Stimulated activated CD4-positive, alpha-beta T cell treated with anti-CD3 and anti-CD28 coated beads, Interleukin-12 subunit alpha, Interleukin-12 subunit beta, amount 100 ng/mL, for 24 hours (primary cell): ENCODE results near the gene C19orf18.

ENCODE experiments used
- DNase-seq, 2 experiments: peaks; one replicate each; pipeline ENCODE4 v3.0.0-alpha.2; 2020; ENCODE audit warnings: low read depth in 2 of 2

The C19orf18 gene

DNA sequence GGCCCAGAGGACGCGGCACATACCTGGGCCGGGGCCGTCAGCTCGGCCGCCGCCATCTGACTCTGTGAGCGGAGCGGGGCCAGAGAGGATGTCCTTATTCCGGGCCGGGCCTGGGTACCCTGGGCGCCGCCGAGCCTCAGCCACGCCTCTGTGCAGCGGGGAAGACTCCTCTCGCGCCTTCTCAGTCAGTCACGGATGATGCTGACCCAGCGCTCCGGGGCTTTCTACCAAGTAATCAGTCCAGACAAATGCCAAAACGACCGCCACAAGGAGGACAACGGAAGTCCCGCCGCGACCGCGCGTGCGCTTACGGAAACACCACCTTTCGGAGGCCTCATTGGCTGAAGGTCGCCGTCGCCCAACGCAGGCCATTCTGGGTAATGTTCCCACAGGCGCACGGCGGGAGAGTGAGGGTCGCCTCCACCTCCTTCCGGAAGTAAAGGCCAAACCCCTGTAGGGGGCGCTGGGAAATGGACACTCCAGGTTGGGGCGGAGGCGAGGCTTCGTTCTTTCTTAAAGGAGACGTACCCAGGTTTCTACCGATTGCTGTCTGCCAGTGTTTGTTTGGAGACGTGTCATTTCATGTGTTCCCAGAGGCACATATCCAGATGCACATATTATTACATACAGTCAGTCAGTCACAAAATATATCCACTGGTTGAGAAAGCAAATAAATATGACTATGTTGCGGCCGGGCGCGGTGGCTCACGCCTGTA is 26.8 kb downstream of the C19orf18 start, which contains the start of gene ZNF256:
ZNF256 (minus strand) TSS at position 288 of the 716 bp plus-strand sequence; CDS start at position 56, 232 bp downstream.
- peak; percentile 86 to 87 for DNase-seq

DNA sequence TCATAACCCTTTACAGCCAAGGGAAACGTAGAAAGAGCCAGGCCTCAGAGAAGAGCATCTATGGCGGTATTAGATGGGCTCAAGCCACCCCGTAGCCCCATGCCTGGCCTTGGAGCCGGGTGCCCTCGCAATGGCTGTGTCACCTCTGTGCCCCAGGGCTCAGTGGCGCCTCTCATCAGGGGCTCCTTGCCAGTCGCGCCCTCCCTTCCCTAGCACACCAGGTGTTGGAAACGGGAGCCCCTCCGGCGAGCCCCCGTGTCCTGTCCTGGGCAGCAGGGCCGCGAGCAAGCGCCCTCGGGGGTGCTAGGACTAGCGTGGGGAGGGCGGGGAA is 27.3 kb downstream of the C19orf18 start:
- DNase-seq: no peak

DNA sequence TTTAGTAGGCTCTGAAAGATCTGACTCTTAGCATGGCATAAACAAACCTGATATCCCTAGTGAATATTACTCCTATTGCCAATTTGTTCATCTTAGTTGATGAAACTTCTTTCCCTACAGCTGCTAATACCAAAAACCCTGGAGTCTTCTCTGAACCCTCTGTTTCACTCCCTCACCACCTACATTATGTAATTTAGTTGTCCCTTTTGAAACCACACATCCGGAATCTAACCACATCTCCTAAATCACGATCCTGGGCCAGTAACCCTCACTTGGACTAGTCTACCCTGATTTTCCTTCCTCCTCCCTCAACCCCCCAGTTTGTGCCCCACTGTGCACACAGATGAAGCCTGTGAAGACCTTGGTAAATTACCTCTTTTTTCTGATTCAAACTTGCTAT is 28.0 kb downstream of the C19orf18 start:
- DNase-seq: no peak

DNA sequence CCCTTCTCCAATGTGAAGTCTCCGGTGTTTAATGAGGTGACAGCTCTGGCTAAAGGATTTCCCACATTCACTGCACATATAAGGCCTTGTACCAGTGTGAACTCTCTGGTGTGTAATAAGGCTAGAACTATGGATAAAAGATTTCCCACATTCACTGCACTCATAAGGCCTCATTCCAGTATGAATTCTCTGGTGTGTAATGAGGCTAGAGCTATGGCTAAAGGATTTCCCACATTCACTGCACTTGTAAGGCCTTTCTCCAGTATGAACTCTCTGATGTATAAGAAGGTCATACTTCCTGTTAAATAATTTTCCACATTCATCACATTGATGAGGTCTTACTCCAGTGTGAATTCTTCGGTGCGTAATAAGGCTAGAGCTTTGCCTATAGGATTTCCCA is 32.7 kb downstream of the C19orf18 start:
- DNase-seq: no peak

DNA sequence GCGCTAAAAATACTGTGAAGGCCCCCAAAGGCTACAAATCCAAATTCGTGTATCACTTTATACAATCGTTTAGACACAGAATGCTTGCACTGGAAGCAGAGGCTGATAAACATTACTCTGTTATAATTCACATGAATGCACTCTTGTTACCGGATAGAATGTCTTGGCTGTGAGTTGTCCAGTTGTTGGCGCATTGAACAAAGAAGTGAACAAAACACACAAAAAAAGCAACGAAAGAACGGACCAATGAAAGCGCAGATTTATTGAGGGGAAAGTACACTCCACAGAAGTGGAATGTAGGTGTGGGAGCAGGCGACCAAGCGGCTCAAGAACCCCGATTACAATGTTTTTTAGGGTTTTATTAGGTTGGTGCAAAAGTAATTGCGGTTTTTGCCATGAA is 38.6 kb downstream of the C19orf18 start:
- DNase-seq: no peak

DNA sequence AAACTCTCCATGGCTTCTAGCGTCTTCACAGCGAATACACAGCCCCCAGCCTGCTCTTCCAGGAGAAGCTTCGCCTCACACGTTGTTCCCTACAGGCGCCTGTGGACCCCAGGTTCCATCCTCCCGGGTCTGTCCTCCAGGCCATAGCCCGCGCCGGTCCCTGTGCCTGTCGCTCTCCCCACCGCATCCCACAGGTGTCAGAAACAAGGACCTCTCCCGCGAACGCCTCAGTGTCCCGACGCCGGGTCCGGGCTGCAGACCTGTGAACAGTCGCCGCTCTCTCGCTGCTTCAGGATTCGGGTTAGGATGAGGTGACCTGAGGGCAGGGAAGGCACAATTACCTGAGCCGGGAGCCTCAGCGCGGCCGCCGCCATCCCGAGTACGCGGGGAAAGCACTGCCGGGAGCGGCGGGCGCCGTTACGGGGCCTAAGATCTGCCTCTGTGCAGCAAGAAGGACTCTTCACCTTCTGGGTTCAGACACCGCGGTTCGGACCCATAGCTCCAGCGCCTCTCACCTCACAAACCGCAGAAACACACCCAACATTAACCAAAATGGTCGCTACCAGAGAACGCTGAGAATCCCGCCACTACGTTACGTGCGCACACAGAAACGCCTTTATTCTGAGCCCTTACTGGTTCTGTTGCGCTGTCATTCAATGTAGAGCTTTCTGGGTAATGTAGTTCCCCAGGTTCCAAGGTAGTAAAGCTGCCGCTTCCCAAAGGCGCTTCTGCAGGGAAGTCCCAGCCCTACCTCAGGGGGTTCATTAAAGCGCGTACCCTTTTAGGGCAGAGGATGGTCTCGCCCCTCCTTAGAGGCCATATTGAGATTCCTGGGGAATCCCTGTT is 39.3 kb downstream of the C19orf18 start, which contains the start of gene ZNF418:
ZNF418 (minus strand) TSS at position 583 of the 846 bp plus-strand sequence. CDS start 1,580 bp downstream, outside the sequence.
- DNase-seq: no peak

DNA sequence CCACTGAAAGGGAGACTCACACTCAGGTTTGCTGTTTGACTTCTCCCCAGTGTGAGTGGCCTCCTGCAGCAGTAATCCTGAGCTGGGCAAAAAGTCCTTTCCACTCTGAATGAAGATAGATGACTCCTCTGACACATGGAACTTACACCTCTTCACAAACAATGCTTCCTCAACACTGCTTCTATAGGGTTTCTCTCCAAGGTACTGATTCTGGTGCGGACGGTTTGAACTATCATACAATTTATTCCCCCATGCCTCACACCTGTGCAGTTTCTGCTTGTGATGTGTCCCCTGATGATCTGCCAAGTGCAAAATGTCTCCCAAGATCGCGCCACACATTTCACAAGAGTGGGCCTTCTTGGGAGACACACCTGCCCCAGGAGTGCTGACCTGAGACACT is 46.7 kb downstream of the C19orf18 start:
- no peak for DNase-seq

DNA sequence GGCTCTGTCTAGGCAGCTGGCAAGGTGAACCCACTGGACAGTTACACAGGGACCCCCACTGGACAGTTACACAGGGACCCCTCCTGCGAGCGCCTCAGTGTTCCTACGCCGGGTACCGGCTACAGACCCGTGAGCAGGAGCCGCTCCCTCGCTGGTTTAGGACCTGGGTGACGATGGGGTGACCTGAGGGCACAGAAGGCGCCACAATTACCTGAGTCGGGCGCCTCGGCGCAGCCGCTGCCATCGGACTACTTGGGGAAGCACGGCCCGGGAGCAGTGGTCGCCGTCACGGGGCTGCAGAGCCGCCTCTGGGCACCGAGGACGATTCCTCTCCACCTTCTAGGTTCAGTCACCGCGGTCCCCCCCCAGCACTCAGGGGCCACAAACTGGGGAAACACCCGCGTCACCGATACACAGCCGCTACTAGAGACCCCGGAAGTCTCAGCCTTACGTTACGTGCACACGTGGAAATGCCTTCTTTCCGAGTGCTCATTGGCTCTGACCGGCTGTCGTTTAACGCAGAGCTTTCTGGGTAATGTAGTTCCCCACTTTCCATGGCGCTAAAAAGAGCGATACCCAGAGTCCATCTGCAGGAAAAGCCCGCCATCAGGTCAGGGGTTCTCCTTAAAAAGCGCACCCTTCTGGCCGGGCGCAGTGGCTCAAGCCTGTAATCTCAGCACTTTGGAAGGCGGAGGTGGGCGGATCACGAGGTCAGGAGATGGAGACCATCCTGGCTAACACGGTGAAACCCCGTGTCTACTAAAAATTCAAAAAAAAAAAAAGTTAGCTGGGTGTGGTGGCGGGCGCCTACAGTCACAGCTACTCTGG is 58.0 kb downstream of the C19orf18 start, which contains the start of gene ZNF417:
ZNF417 (minus strand) TSS at position 425 of the 828 bp plus-strand sequence; CDS start at position 244, 181 bp downstream.
- peak; percentile 66 to 72 for DNase-seq

DNA sequence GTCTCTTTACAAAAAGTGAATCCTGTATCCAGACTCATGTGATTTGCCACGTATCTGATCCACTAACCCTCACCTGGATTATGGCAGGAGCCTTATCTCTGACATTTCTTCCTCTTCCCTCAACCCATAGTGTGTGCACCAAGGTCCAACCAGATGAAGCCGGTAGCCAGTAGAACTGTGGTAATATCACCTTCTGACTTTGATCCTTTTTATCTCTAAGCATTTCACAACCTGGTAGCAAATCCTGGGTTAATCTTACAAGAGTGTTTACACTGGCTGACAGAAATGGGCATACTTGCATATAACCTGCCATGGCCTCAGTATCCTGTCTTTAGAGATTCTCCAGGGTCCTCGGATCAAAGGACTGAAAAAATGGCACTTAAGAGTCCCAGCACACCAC is 59.8 kb downstream of the C19orf18 start:
- DNase-seq: no peak
